Thyroid gland (tissue), 4 donors: ENCODE results near the gene RNASE8.

Experiments
- POLR2A ChIP-seq, 2 donors: fragments of 450-650 bp; IDR thresholded peaks; one replicate each; pipeline ENCODE4 v1.6.1; 2017; ENCODE audit warnings: antibody characterized with exemption in 2 of 2, mild to moderate bottlenecking in 2 of 2, moderate library complexity in 1 of 2
- TF ChIP-seq, protein P1 (sequence below), 6 experiments: fragments of 200-600 bp in 3 of 6; fragments of 450-650 bp in 3 of 6; sonication (generic) in 3 of 6; IDR thresholded peaks; one replicate each; pipeline ENCODE4 v1.5.1; 2016 to 2019; ENCODE audit warnings: antibody characterized with exemption in 6 of 6, mild to moderate bottlenecking in 2 of 6, inconsistent platforms in 1 of 6, moderate library complexity in 1 of 6

DNA sequence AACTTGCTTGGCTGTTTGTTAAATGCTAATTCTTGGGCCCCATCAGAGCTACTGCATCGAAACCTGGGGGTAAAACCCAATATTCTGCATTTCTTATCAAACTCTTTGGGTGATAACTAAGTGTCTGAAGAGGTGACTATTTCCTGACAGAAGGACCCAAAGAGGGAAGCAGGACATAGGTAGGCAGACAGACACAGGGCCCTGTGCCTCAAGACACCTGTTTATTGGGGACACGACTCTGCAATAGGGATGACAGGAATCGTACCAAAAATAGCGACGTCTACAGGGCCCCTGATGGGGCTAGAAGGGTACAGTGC, 32.2 kb downstream of the RNASE8 start:
- TF ChIP-seq, protein P1, sequence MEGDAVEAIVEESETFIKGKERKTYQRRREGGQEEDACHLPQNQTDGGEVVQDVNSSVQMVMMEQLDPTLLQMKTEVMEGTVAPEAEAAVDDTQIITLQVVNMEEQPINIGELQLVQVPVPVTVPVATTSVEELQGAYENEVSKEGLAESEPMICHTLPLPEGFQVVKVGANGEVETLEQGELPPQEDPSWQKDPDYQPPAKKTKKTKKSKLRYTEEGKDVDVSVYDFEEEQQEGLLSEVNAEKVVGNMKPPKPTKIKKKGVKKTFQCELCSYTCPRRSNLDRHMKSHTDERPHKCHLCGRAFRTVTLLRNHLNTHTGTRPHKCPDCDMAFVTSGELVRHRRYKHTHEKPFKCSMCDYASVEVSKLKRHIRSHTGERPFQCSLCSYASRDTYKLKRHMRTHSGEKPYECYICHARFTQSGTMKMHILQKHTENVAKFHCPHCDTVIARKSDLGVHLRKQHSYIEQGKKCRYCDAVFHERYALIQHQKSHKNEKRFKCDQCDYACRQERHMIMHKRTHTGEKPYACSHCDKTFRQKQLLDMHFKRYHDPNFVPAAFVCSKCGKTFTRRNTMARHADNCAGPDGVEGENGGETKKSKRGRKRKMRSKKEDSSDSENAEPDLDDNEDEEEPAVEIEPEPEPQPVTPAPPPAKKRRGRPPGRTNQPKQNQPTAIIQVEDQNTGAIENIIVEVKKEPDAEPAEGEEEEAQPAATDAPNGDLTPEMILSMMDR (IDR thresholded peaks at IDR 0.05) = no peak
- no peak for TF ChIP-seq POLR2A (IDR thresholded peaks at IDR 0.05)
